Kidney (tissue), 22 donors: Measurements from ENCODE around the gene FNDC1. TPM values are rescaled to one million over a fixed set of nuclear protein-coding genes. Genes with fewer than 3 reads are reported as not detected.

ENCODE experiments used
- DNase-seq, 5 donors: peaks; one replicate each; pipeline ENCODE4 v3.0.0-alpha.2; 2013 to 2020
- FAIRE-seq: peaks from 2 replicates; lab custom pipeline; 2012; peaks lifted over from hg19 to GRCh38; lab: Jason Lieb, UNC
- H3K27ac ChIP-seq, 2 donors: one replicate each; pipeline ENCODE4 v1.7.0; 2013; ENCODE audit warnings: low read depth in 2 of 2, low read length in 2 of 2, inconsistent platforms in 1 of 2
- H3K27me3 ChIP-seq: one replicate; pipeline ENCODE4 v1.7.1; 2013; ENCODE audit warnings: low read length, inconsistent platforms; ENCODE audit not compliant: control insufficient read depth, insufficient read depth
- H3K36me3 ChIP-seq, 3 donors: one replicate each; pipeline versions ENCODE4 v1.7.0 to v1.7.1; 2013; ENCODE audit warnings: low read length in 3 of 3, control low read depth in 1 of 3, inconsistent platforms in 1 of 3; ENCODE audit not compliant: insufficient read depth in 3 of 3, control insufficient read depth in 2 of 3
- H3K4me1 ChIP-seq, 3 donors: one replicate each; pipeline versions ENCODE4 v1.7.0 to v1.7.1; 2013; ENCODE audit warnings: low read length in 3 of 3, inconsistent platforms in 1 of 3, low read depth in 1 of 3; ENCODE audit not compliant: control insufficient read depth in 2 of 3, insufficient read depth in 2 of 3
- H3K4me3 ChIP-seq, 3 donors: one replicate each; pipeline versions ENCODE4 v1.7.0 to v1.8.1; 2013; ENCODE audit warnings: low read length in 3 of 3, control low read depth in 1 of 3, inconsistent platforms in 1 of 3
- H3K9ac ChIP-seq, 3 donors: one replicate each; pipeline versions ENCODE4 v1.7.0 to v1.7.1; 2013; ENCODE audit warnings: low read length in 3 of 3, control low read depth in 1 of 3, inconsistent platforms in 1 of 3
- H3K9me3 ChIP-seq, 3 donors: one replicate each; pipeline versions ENCODE4 v1.7.0 to v1.7.1; 2013; ENCODE audit warnings: low read length in 3 of 3, control low read depth in 1 of 3, inconsistent platforms in 1 of 3; ENCODE audit not compliant: control insufficient read depth in 2 of 3, insufficient read depth in 1 of 3
- intact Hi-C: fragments of 100-400 bp; cut with DNase I; formaldehyde crosslinking; loops from one replicate; pipeline ENCODE4 v1.11.1; 2022
- long read RNA-seq, 10 donors: library from polyadenylated mRNA in 1 of 10; unstranded in 1 of 10; transcript quantifications; one replicate each; pipeline ENCODE4 v2.0.0 and lab custom pipeline, GENCODE V29; 2021 to 2026
- polyA plus RNA-seq: library from polyadenylated mRNA; stranded (reverse); fragments of 350-450 nt; fragmentation: Illumina TruSeq; extraction: RNeasy Lipid Tissue Mini Kit (QIAGEN cat#74804); gene quantifications from one replicate; pipeline ENCODE4 v1.2.3, GENCODE V29; 2014; ENCODE audit warnings: low read depth, low replicate concordance; ENCODE audit not compliant: insufficient read depth
- total RNA-seq: library from RNA; stranded (reverse); fragmentation: NEBNext Ultra II Directional; extraction: Animal tissue kit (Norgen Biotek cat#: 25700); gene quantifications from one replicate; pipeline ENCODE4 v1.2.1, GENCODE V29; 2021
- TF ChIP-seq, protein P1 (sequence below): IDR thresholded peaks from 3 replicates; pipeline ENCODE4 v1.5.1; 2012; ENCODE audit warnings: mild to moderate bottlenecking, moderate library complexity, borderline replicate concordance; ENCODE audit not compliant: insufficient read depth; ENCODE audit errors: extremely low read depth
- donor health status: control.
- donor health status: control.
- donor health status: control.
- donor health status: control.
- donor health status: control.
- donor health status: DM: yes; HTN: yes; CAD: no.
- donor health status: Normal renal cell carcinoma (clear cell type).

FNDC1 gene
- total RNA-seq (1.3 TPM), polyA plus RNA-seq (0.69 TPM)
- long read RNA-seq, donor 1: 0 reads
- long read RNA-seq, donor 2, partial matches to known transcripts: 5 of 5 reads
- long read RNA-seq, donor 2, other reads (novel, unspliced or antisense): 0 of 5 reads
- long read RNA-seq, donor 3: 0 reads
- long read RNA-seq, donor 4: 0 reads
- long read RNA-seq, donor 5: 0 reads
- long read RNA-seq, donor 6: 0 reads
- long read RNA-seq, donor 7: 0 reads
- long read RNA-seq, donor 8: 0 reads
- long read RNA-seq, donor 9: 0 reads
- long read RNA-seq, donor 10, partial matches to known transcripts: 10 of 10 reads
- long read RNA-seq, donor 10, other reads (novel, unspliced or antisense): 0 of 10 reads

DNA sequence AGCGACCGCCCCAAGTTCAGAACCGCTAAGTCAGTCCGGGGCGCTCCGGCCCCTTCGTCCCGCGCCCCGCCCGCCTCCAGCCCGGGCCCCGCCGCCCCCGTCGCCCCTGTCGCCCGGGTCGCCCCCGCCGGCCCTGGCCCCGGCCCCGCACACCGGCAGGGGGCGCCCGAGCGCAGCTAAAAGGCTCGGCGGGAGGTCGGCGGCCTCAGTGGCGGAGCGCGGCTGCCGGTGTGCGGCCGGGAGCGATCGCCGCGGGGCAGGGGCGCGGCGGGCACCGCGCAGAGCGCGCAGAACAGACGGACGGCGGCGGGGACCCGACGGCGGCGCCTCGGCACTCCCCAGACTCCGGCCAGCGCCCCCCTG is at the start of gene FNDC1:
FNDC1 (plus strand) TSS at position 208 of the 363 bp plus-strand sequence. CDS start 197 bp downstream, outside the sequence.
- H3K27me3 ChIP-seq: peaks cover 11% of the 10 kb centered on the region
- H3K36me3 ChIP-seq: no peaks in the 10 kb centered on the region
- peak within 1 kb of the TSS in 1 of 3 donors; percentile 6 for H3K9ac ChIP-seq
- no peak within 1 kb of the TSS for H3K27ac ChIP-seq
- H3K9me3 ChIP-seq: no peaks in the 10 kb centered on the region
- no peaks in the 10 kb centered on the region for H3K4me1 ChIP-seq
- FAIRE-seq (no peak), DNase-seq (peak; percentile 41 to 79 (median 60))
- TF ChIP-seq, protein P1, sequence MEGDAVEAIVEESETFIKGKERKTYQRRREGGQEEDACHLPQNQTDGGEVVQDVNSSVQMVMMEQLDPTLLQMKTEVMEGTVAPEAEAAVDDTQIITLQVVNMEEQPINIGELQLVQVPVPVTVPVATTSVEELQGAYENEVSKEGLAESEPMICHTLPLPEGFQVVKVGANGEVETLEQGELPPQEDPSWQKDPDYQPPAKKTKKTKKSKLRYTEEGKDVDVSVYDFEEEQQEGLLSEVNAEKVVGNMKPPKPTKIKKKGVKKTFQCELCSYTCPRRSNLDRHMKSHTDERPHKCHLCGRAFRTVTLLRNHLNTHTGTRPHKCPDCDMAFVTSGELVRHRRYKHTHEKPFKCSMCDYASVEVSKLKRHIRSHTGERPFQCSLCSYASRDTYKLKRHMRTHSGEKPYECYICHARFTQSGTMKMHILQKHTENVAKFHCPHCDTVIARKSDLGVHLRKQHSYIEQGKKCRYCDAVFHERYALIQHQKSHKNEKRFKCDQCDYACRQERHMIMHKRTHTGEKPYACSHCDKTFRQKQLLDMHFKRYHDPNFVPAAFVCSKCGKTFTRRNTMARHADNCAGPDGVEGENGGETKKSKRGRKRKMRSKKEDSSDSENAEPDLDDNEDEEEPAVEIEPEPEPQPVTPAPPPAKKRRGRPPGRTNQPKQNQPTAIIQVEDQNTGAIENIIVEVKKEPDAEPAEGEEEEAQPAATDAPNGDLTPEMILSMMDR: no peak
- intact Hi-C loops: no loop called here
- peak within 1 kb of the TSS; percentile 35 to 55 (median 40) for H3K4me3 ChIP-seq

DNA sequence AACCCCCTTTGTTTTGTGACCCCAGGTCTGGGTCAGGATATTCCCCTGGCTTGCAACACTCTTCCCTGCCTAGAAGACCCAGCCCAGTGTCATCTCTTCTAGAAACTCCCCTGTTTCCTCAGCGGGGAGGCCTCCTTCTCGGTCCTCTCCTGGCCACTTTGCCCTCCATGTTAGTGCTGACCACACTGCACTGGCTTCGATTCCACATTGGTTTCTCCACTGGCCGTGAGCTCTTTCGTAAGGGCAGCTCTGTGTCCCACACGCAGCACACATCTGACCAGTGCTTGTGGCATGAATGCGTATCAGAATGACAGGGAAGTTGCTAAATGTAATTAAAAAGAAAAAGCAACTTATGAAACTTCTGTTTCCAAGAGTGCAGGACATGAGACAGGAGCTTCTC is 49.4 kb upstream of the FNDC1 start:
- Histone ChIP-seq H3K4me1 (no peaks in the 10 kb centered on the region), H3K27me3 (no peaks in the 10 kb centered on the region), H3K9me3 (no peaks in the 10 kb centered on the region), H3K36me3 (no peaks in the 10 kb centered on the region), H3K4me3 (no peak overlapping the region), H3K27ac (no peak overlapping the region), H3K9ac (no peak overlapping the region)
- TF ChIP-seq, protein P1: no peak
- DNase-seq (no peak), FAIRE-seq (no peak)
- intact Hi-C loops: no loop called here

DNA sequence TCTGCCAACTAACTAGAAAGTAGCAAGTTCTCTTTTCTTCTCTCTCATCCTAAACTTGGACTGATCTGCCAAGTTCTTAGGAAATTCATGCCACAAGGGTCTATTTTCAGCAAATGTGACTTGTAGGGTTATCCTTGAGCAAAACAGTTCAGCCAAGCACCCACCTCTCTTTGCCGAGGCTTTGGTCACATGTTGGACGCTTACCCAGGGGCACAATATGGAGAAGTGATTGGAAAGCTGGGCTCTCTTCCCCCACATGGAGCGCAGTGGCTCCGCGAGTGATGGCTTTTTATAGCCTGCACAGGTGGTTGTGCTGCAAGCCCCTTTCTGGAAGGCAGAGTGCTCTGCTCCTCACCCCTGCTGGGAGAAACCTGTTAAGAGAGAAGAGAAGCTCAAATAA is 47.7 kb upstream of the FNDC1 start:
- FAIRE-seq: no peak
- intact Hi-C loops: no loop called here

More for the DNA sequence above, 47.7 kb upstream of the FNDC1 start:
- TF ChIP-seq, protein P1: no peak
- H3K27me3 ChIP-seq: no peaks in the 10 kb centered on the region
- no peak overlapping the region for H3K9ac ChIP-seq
- H3K9me3 ChIP-seq: no peaks in the 10 kb centered on the region
- H3K27ac ChIP-seq: no peak overlapping the region
- H3K4me3 ChIP-seq: no peak overlapping the region
- no peak for DNase-seq
- no peaks in the 10 kb centered on the region for H3K4me1 ChIP-seq
- no peaks in the 10 kb centered on the region for H3K36me3 ChIP-seq
